Activated naive CD8-positive, alpha-beta T cell (primary cell): Measurements from ENCODE around the gene GYG1.

Experiments
- H3K27ac Mint-ChIP-seq: one replicate; pipeline ENCODE4 v1.8.0; 2021; ENCODE audit warnings: mixed read lengths
- H3K27me3 Mint-ChIP-seq: one replicate; pipeline ENCODE4 v1.8.0; 2021; ENCODE audit warnings: mixed read lengths
- H3K36me3 Mint-ChIP-seq: one replicate; pipeline ENCODE4 v1.8.0; 2021; ENCODE audit warnings: mixed read lengths
- H3K4me1 Mint-ChIP-seq: one replicate; pipeline ENCODE4 v1.8.0; 2021; ENCODE audit warnings: low read depth, mixed read lengths
- H3K4me3 Mint-ChIP-seq: one replicate; pipeline ENCODE4 v1.8.0; 2021; ENCODE audit warnings: mild to moderate bottlenecking, mixed read lengths
- H3K9me3 Mint-ChIP-seq: one replicate; pipeline ENCODE4 v1.8.0; 2021; ENCODE audit warnings: low read depth, mixed read lengths

Gene GYG1

DNA sequence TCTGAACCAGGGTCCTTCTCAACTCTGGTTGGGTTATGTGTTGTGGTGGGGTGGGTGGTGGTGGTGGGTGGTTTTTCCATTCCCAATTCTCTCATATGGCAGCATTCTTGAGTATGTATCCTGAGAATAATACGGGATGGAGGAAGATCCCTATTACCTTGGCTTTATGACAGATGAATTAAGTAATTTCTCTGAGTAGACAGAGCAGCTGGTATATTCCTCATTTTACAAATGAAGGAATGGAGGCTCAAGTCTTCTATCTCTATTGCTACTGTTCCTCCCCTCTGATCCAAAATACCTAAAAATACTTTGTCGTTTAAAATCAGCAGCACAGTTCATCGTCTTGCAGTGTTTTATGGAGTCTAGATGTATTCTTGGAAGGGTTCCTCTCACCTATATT, 10.4 kb downstream of the GYG1 start:
- Mint-ChIP-seq H3K4me1 (peaks cover 16% of the 10 kb centered on the region), H3K4me3 (no peak overlapping the region), H3K9me3 (no peaks in the 10 kb centered on the region), H3K36me3 (peaks cover 12% of the 10 kb centered on the region), H3K27me3 (no peaks in the 10 kb centered on the region), H3K27ac (no peak overlapping the region)

DNA sequence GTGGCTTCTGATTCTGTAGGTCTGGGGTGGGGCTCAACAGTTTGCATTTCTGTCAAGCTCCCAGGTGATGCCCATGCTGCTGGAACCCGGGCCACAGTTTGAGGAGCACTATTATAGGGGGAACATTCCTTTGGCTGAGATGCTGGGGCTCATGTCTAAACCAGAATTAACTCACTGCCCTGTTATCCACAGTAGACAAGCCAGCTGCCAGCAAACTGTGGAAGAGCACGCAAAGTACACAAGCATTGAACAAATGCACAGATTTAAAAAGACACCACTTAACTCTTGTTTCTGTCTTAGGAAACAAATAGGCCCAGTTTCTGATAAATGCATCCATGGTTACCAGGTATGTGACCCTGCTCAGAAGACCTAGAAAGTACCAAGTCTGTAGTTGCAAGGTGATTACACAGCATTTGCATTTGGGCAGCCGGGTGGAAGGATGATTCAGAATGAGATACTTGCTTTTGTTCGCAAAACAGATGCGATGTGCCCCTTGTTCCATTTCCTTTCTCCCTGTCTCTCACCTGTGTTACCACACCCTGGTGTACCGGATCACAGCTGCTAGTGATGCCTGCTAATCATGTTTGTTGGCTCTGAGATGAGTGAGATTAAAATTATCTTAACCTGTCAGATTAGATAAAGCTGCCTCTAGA, 12.4 kb downstream of the GYG1 start:
- Mint-ChIP-seq H3K27ac (no peak overlapping the region), H3K27me3 (no peaks in the 10 kb centered on the region), H3K36me3 (peaks cover 22% of the 10 kb centered on the region), H3K4me1 (peaks cover 12% of the 10 kb centered on the region), H3K4me3 (no peak overlapping the region), H3K9me3 (no peaks in the 10 kb centered on the region)

DNA sequence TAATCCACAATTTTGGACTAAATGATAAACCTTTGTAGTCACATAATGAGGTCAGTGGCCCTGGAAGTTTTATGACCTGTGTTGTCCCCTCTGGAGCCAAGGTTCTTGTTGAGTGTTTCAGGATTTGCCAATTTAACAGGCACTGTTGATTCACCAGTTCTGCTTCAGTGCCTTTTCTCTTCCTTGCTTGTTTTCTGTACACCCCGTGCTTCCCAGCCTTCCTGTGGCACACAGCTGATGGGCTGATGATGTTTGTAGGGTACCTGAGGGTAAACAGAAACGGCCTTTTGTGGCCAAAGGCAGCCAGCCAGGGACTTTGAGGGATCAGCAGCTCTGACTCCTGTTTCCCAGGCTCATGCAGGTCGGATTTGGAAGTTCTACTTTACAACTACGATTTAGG, 13.3 kb downstream of the GYG1 start:
- no peak overlapping the region for H3K4me3 Mint-ChIP-seq
- no peaks in the 10 kb centered on the region for H3K9me3 Mint-ChIP-seq
- peaks cover 7% of the 10 kb centered on the region for H3K4me1 Mint-ChIP-seq
- no peak overlapping the region for H3K27ac Mint-ChIP-seq
- no peaks in the 10 kb centered on the region for H3K27me3 Mint-ChIP-seq
- H3K36me3 Mint-ChIP-seq, result peaks cover 22% of the 10 kb centered on the region

- Mint-ChIP-seq H3K4me3 (no peak overlapping the region), H3K36me3 (peaks cover 20% of the 10 kb centered on the region), H3K27me3 (no peaks in the 10 kb centered on the region), H3K4me1 (peaks cover 8% of the 10 kb centered on the region), H3K27ac (no peak overlapping the region), H3K9me3 (no peaks in the 10 kb centered on the region)
Observed at GRCh38 chr3:149005416-149005815, 14.1 kb downstream of the GYG1 start.

DNA sequence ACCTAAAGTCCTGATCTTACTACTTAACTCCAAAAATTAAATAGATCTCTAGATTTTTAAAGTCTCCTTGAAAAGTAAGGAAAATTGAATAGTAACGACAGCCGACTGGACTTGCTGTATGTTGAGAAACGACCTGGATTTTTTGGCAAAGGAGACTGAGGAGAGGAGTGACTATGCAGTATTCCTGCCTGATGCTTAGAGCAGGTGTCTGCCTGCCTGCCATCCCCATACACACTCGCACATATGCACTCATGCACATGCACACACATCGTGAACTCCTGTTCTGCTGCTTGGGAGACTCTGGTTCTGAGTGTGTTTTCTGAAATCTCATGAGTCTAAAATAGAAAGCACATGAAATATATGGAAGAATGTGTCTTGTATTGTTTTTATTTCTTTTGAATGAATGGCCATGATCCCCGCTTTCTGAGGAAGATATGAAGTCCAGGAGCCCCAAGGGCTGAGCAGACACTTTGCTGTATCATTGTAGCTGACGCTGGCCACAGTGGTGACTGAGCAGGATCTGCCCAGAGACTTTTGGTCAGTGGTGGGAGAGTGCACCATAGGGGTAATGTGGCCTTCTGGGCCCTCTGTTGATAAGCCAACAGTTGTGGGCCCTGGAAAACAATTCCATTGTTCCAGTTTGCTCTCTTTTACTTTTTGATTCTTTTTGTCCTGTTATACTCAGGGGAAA, 16.4 kb downstream of the GYG1 start:
- H3K27ac Mint-ChIP-seq, result no peak overlapping the region

GRCh38 chr3:149009732-149010131, 18.4 kb downstream of the GYG1 start:
- Mint-ChIP-seq H3K4me3 (no peak overlapping the region), H3K27ac (no peak overlapping the region), H3K4me1 (peaks cover 7% of the 10 kb centered on the region), H3K27me3 (no peaks in the 10 kb centered on the region), H3K36me3 (peaks cover 27% of the 10 kb centered on the region), H3K9me3 (no peaks in the 10 kb centered on the region)

More for the DNA sequence above, 16.4 kb downstream of the GYG1 start:
- H3K27me3 Mint-ChIP-seq, result no peaks in the 10 kb centered on the region
- peaks cover 22% of the 10 kb centered on the region for H3K36me3 Mint-ChIP-seq
- H3K4me3 Mint-ChIP-seq, result no peak overlapping the region
- no peaks in the 10 kb centered on the region for H3K9me3 Mint-ChIP-seq
- H3K4me1 Mint-ChIP-seq, result peaks cover 7% of the 10 kb centered on the region

DNA sequence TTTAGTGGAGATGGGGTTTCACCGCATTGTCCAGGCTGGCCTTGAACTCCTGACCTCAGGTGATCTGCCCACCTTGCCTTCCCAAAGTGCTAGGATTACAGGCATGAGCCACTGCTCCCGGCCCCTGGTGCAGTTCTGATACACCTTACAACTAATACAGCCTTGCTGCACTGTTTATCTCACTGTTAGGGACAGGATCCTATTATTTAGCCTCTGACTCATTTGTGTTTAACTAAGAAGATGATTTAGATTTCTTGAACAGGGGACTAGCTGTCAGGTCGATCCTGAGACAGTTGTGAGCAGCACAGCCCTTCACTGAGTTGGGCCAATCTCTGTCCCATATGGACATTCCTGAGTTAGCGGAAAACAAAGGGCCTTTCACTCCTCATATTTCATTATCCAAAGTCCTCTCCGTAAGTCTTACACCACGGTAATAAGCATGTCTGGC, 19.2 kb downstream of the GYG1 start:
- no peaks in the 10 kb centered on the region for H3K9me3 Mint-ChIP-seq
- peaks cover 29% of the 10 kb centered on the region for H3K36me3 Mint-ChIP-seq
- no peaks in the 10 kb centered on the region for H3K27me3 Mint-ChIP-seq
- H3K27ac Mint-ChIP-seq, result no peak overlapping the region
- H3K4me1 Mint-ChIP-seq, result peaks cover 7% of the 10 kb centered on the region
- H3K4me3 Mint-ChIP-seq, result no peak overlapping the region

DNA sequence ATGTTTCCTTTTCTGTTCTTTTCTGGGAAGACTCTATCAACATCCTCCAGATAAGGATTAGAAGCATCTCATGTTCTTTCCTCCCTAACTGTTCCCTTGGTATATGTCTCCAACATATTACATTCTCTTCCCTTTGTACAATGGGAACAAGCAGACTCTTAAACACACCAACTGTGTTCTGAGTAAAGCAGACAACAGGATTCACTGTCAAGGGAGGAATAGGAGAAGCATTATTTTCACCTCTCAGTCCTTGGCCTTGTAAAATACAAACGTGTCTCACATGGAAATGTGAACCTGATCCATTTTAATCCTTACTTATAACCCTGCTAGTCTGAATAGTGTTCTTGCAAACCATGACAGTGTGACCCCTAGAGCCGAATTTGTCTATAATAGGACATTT, 19.6 kb downstream of the GYG1 start:
- Mint-ChIP-seq H3K9me3 (no peaks in the 10 kb centered on the region), H3K36me3 (peaks cover 28% of the 10 kb centered on the region), H3K27me3 (no peaks in the 10 kb centered on the region), H3K27ac (no peak overlapping the region), H3K4me3 (no peak overlapping the region), H3K4me1 (peaks cover 7% of the 10 kb centered on the region)

GRCh38 chr3:149011676-149012075, 20.3 kb downstream of the GYG1 start:
- Mint-ChIP-seq H3K4me3 (no peak overlapping the region), H3K27me3 (no peaks in the 10 kb centered on the region), H3K9me3 (no peaks in the 10 kb centered on the region), H3K4me1 (peaks cover 7% of the 10 kb centered on the region), H3K36me3 (peaks cover 28% of the 10 kb centered on the region), H3K27ac (no peak overlapping the region)

DNA sequence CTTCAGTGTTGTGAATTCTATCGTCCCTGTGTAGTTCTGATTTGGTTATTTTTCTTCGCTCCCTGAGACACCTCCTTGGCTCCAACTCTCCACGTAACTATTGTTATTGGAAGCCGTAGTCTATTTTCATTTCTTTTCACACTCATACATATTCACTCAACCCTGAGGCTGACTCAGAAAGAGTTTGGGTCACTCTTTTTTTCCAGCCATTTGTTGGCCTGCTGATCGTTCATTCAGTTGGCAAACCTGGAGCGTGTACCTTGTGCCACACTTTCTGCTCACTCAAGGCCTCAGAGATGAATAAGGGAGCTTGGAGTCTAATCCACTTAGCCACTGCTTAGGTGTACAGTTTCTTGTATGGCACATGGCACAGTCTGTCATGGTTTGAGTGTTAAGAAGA, 22.4 kb downstream of the GYG1 start:
- Mint-ChIP-seq H3K9me3 (no peaks in the 10 kb centered on the region), H3K4me1 (peaks cover 5% of the 10 kb centered on the region), H3K4me3 (no peak overlapping the region), H3K27ac (no peak overlapping the region), H3K36me3 (peaks cover 18% of the 10 kb centered on the region), H3K27me3 (no peaks in the 10 kb centered on the region)

DNA sequence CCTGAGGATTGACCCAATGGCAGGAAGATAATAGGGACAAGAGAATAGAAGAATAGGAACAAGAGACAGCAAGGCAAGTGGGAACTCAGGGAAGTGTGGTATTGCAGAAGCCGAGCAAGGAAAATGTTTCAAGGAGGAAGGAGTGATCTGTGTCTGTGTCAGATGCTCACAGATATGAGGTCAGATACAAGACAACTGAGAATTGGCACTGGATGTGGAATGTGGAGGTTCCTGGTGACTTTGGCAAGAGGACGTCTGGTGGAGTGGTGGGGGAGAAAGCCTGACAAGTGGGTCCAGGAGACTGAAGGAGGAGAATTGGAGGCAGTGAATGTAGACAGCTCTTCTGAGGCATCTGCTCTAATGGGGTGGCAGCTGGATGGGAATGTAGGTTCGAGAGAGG, 24.1 kb downstream of the GYG1 start:
- H3K27me3 Mint-ChIP-seq, result no peaks in the 10 kb centered on the region
- H3K4me3 Mint-ChIP-seq, result no peak overlapping the region
- no peak overlapping the region for H3K27ac Mint-ChIP-seq
- no peaks in the 10 kb centered on the region for H3K9me3 Mint-ChIP-seq
- peaks cover 21% of the 10 kb centered on the region for H3K36me3 Mint-ChIP-seq
- H3K4me1 Mint-ChIP-seq, result no peaks in the 10 kb centered on the region

DNA sequence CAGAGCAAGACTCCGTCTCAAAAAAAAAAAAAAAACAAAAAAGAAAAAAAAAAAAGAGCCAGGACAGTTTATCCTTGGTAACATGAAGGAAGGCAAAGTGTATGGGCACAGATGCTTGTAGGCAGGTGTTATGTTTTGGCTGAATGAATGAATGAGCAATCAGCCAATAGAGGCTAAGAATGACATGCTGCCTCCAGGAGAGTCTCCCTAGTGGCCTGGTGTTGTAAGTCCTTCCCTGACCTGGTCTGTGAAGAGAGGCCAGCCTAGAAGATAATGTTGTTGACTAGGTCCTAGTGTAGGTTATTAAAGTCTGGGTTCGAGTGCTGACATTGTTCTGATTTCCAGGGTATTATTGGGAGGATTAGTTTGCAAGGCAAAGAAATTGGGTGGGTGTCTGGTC, 24.9 kb downstream of the GYG1 start:
- no peaks in the 10 kb centered on the region for H3K9me3 Mint-ChIP-seq
- H3K27ac Mint-ChIP-seq, result no peak overlapping the region
- H3K27me3 Mint-ChIP-seq, result no peaks in the 10 kb centered on the region
- peaks cover 14% of the 10 kb centered on the region for H3K36me3 Mint-ChIP-seq
- H3K4me1 Mint-ChIP-seq, result peaks cover 4% of the 10 kb centered on the region
- no peak overlapping the region for H3K4me3 Mint-ChIP-seq

GRCh38 chr3:149016669-149017541, 25.6 kb downstream of the GYG1 start:
- H3K4me3 Mint-ChIP-seq, result no peak overlapping the region
- peaks cover 4% of the 10 kb centered on the region for H3K4me1 Mint-ChIP-seq
- H3K36me3 Mint-ChIP-seq, result peaks cover 16% of the 10 kb centered on the region
- no peak overlapping the region for H3K27ac Mint-ChIP-seq
- no peaks in the 10 kb centered on the region for H3K9me3 Mint-ChIP-seq
- no peaks in the 10 kb centered on the region for H3K27me3 Mint-ChIP-seq

- H3K36me3 Mint-ChIP-seq, result peaks cover 20% of the 10 kb centered on the region
Observed at GRCh38 chr3:149018247-149018646, 26.9 kb downstream of the GYG1 start.

GRCh38 chr3:149019580-149019979, 28.2 kb downstream of the GYG1 start:
- Mint-ChIP-seq H3K27me3 (no peaks in the 10 kb centered on the region), H3K4me1 (peaks cover 4% of the 10 kb centered on the region), H3K4me3 (no peak overlapping the region), H3K27ac (no peak overlapping the region), H3K9me3 (peaks cover 2% of the 10 kb centered on the region), H3K36me3 (peaks cover 17% of the 10 kb centered on the region)

More at GRCh38 chr3:149018247-149018646, 26.9 kb downstream of the GYG1 start:
- no peak overlapping the region for H3K27ac Mint-ChIP-seq
- no peaks in the 10 kb centered on the region for H3K9me3 Mint-ChIP-seq
- H3K4me3 Mint-ChIP-seq, result no peak overlapping the region
- no peaks in the 10 kb centered on the region for H3K27me3 Mint-ChIP-seq
- H3K4me1 Mint-ChIP-seq, result peaks cover 4% of the 10 kb centered on the region
